ENCODE results near the gene FAM228A.

Gene FAM228A

DNA sequence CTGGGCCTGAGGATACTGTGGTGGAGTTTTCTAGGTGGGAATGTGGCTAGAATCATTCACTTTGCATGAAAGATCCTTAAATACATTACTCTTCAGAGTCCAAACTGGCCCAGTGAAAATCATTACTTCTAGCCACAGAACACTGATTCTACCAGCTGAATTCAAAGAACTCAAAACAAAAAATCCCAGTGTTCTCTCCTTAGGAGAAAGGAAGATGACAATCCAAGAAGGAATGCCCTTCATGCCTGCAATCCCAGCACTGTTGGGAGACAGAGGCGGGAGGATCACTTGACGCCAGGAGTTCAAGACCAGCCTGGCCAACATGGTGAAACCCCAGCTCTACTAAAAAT, 35.2 kb downstream of the FAM228A start:
- Histone ChIP-seq H3K9ac (ENCODE audit: low read length) (no peak overlapping the region), H3K79me2 (ENCODE audit: low read length) (no peaks in the 10 kb centered on the region), H3F3A (ENCODE audit: insufficient read depth, low read length) (no peaks in the 10 kb centered on the region), H3K4me2 (ENCODE audit: low read depth, low read length) (no peak overlapping the region), H3K27ac (ENCODE audit: low read length) (no peak overlapping the region), H4K20me1 (ENCODE audit: insufficient read depth, low read length) (no peaks in the 10 kb centered on the region; the same call in 1 of the 2 replicates), H3K9me2 (replicated peaks; ENCODE audit: insufficient read depth, low read length) (no peaks in the 10 kb centered on the region), H3K4me3 (ENCODE audit: low read length) (no peak overlapping the region), H3K36me3 (replicated peaks; ENCODE audit: insufficient read depth, low read length) (no peaks in the 10 kb centered on the region), H2AFZ (ENCODE audit: low read length) (no peak overlapping the region), H3K4me1 (ENCODE audit: low read length) (no peaks in the 10 kb centered on the region), H3K27me3 (replicated peaks; ENCODE audit: insufficient read depth, low read length) (no peaks in the 10 kb centered on the region), H3K9me3 (replicated peaks; ENCODE audit: insufficient read depth, low read length) (no peaks in the 10 kb centered on the region)
- DNase-seq: no peak
- TF ChIP-seq EZH2phosphoT487 (IDR thresholded peaks at IDR 0.05; ENCODE audit: low read length) (no peak), CTCF (IDR thresholded peaks at IDR 0.05; ENCODE audit: low read length) (no peak), EZH2 (optimal IDR thresholded peaks at IDR 0.05; ENCODE audit: low read depth, low read length) (no peak)

DNA sequence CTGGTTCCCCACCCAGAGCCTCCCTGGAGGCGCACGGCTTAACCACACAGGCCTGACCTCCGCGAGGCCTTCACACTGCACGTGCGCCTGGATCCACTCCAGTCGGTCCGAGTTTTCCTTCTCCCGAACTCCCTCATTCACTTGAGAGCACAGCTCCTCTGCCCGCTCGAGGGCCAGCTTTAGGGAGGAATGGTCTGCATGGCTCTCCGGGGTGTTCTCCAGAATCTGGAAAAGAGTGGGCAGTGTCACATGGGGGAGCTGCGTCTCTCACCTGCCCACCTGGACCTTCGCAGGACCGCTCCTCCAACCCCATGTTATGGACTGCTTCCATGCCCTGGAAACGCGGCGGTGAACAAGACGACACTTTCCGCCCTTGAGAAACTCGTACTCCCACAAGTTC, 35.9 kb downstream of the FAM228A start:
- Histone ChIP-seq H2AFZ (ENCODE audit: low read length) (no peak overlapping the region), H3K27me3 (replicated peaks; ENCODE audit: insufficient read depth, low read length) (no peaks in the 10 kb centered on the region), H3K4me3 (ENCODE audit: low read length) (no peak overlapping the region), H3K27ac (ENCODE audit: low read length) (no peak overlapping the region), H3K4me1 (ENCODE audit: low read length) (no peaks in the 10 kb centered on the region), H3F3A (ENCODE audit: insufficient read depth, low read length) (no peaks in the 10 kb centered on the region), H3K4me2 (ENCODE audit: low read depth, low read length) (no peak overlapping the region), H3K9ac (ENCODE audit: low read length) (no peak overlapping the region), H4K20me1 (ENCODE audit: insufficient read depth, low read length) (no peaks in the 10 kb centered on the region; the same call in 1 of the 2 replicates), H3K79me2 (ENCODE audit: low read length) (no peaks in the 10 kb centered on the region), H3K9me2 (replicated peaks; ENCODE audit: insufficient read depth, low read length) (no peaks in the 10 kb centered on the region), H3K9me3 (replicated peaks; ENCODE audit: insufficient read depth, low read length) (no peaks in the 10 kb centered on the region), H3K36me3 (replicated peaks; ENCODE audit: insufficient read depth, low read length) (no peaks in the 10 kb centered on the region)
- no peak for DNase-seq
- no peak for TF ChIP-seq EZH2phosphoT487 (IDR thresholded peaks at IDR 0.05; ENCODE audit: low read length)
- no peak for TF ChIP-seq CTCF (IDR thresholded peaks at IDR 0.05; ENCODE audit: low read length)
- TF ChIP-seq EZH2 (optimal IDR thresholded peaks at IDR 0.05; ENCODE audit: low read depth, low read length): no peak

- DNase-seq: no peak
- Histone ChIP-seq H3K9me3 (replicated peaks; ENCODE audit: insufficient read depth, low read length) (no peaks in the 10 kb centered on the region), H3K36me3 (replicated peaks; ENCODE audit: insufficient read depth, low read length) (no peaks in the 10 kb centered on the region), H3K27me3 (replicated peaks; ENCODE audit: insufficient read depth, low read length) (no peaks in the 10 kb centered on the region), H3K9ac (ENCODE audit: low read length) (no peak overlapping the region), H3K79me2 (ENCODE audit: low read length) (no peaks in the 10 kb centered on the region), H3K4me3 (ENCODE audit: low read length) (no peak overlapping the region), H3K9me2 (replicated peaks; ENCODE audit: insufficient read depth, low read length) (no peaks in the 10 kb centered on the region), H3K4me1 (ENCODE audit: low read length) (no peaks in the 10 kb centered on the region), H3F3A (ENCODE audit: insufficient read depth, low read length) (no peaks in the 10 kb centered on the region), H3K27ac (ENCODE audit: low read length) (no peak overlapping the region), H2AFZ (ENCODE audit: low read length) (no peak overlapping the region), H3K4me2 (ENCODE audit: low read depth, low read length) (no peak overlapping the region), H4K20me1 (ENCODE audit: insufficient read depth, low read length) (no peaks in the 10 kb centered on the region; the same call in 1 of the 2 replicates)
- no peak for TF ChIP-seq EZH2phosphoT487 (IDR thresholded peaks at IDR 0.05; ENCODE audit: low read length)
- TF ChIP-seq CTCF (IDR thresholded peaks at IDR 0.05; ENCODE audit: low read length): no peak
- no peak for TF ChIP-seq EZH2 (optimal IDR thresholded peaks at IDR 0.05; ENCODE audit: low read depth, low read length)
Observed at GRCh38 chr2:24211408-24211807, 36.6 kb downstream of the FAM228A start.

Data from MM.1S (cell line).